Fibroblast of skin of right quadriceps (primary cell): ENCODE data around the gene CNTN2.
A peak's percentile ranks its signal among the peaks of the same experiment; 100 is the strongest.

Source experiments
- DNase-seq: peaks from one replicate; pipeline ENCODE4 v3.0.0-alpha.2; 2013

CNTN2 gene

GRCh38 chr1:205075642-205076155 lies 32.7 kb downstream of the CNTN2 start:
- no peak for DNase-seq

DNA sequence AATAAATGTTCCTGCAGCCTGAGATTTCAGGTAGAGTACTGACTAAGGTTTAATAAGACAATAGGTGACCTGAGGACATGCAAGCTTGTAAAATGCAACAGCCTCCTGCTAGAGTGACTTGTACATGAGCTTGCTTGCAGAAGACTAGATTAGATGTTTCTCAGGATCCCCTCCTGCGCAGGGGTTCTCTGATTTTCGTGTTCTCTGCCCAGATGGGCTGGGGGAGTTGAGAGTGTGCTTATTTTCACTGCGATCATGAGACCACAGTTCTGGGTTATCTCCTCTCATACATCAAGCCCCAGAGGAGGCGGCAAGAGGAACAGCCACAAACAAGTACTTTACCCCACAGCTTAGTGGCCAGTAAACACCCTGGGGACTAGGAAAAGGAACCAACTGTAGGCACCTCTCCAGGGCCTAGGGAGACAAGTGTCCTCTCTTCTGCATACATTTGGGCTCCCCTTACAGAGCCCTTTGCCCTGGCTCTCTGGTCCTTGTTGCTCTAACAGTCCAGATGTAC lies 33.3 kb downstream of the CNTN2 start:
- no peak for DNase-seq

GRCh38 chr1:205077158-205077933 lies 34.3 kb downstream of the CNTN2 start:
- no peak for DNase-seq

DNA sequence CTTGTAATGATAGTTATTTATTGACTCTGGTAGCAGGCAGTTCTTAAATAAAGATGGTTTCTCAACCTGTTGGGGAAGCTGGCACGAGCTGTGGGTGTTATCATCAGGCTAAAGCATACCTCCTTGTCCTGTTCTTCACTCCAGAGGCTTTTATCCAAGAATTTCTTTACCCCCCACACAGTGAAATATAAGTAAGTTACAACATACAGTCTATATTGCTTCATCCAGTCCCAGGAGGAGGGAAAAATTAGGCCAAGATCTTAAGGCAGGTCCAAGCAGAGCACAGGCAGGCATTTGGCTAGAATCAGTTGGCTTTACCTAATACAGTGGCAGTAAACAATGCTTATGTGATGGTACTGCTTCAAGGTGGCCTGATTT lies 34.9 kb downstream of the CNTN2 start:
- peak; percentile 34 for DNase-seq

GRCh38 chr1:205082431-205082830 lies 39.4 kb downstream of the CNTN2 start:
- no peak for DNase-seq

GRCh38 chr1:205084360-205084759 lies 41.3 kb downstream of the CNTN2 start, which contains the start of gene TMEM81:
TSS of gene TMEM81 (minus strand) at chr1:205084460. CDS start at chr1:205084320, 140 bp downstream.
- DNase-seq: no peak

DNA sequence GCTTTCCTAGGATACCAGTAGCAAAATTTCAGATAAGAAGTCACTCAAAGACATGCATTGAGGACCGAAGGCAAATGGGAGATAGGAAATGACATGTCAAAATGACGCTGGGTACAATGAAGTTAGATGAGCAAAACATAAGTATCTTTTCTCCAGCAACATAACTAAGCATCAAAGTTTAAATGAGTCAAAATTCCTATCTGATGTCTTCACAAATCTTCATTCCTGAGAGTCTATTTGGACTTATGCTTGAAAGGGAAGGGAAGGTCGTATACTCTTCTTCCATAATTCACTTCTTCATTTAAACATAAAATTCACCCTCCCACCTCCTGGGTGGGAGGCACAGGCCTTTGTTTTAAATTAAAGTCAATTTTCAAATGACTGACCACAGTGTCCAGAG lies 45.3 kb downstream of the CNTN2 start:
- peak; percentile 20 for DNase-seq

DNA sequence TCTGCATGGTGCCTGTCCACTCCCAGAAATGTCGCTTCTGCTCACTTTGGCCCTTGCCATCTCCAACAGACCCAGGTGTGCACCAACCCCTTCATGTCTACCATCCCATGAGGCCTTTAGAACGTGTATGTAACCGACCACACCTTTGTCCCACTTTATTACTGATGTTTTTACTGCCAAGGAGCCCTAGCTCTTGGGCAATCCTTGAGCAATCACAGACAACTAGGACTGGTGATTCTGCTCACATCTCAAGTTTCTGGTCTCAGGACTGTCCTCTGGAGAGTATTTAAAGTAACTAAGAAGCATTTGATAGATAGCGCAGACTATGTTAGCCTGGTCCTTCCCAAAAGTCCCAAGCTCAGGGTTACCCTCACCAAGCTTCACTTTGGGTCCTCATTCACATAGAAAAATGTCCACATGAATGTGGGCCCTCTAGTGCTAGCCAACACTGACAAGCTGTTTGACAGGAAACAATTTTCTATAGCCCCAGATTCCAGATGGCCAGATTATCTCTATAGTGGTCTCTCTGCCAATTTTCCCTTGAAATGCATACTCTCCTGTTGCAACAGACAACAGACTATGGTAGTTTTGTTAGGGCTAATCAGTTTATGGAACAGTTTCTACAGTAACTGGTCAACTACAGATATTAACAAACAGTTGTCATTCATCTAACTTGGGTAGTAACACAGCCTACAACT lies 48.2 kb downstream of the CNTN2 start:
- no peak for DNase-seq

DNA sequence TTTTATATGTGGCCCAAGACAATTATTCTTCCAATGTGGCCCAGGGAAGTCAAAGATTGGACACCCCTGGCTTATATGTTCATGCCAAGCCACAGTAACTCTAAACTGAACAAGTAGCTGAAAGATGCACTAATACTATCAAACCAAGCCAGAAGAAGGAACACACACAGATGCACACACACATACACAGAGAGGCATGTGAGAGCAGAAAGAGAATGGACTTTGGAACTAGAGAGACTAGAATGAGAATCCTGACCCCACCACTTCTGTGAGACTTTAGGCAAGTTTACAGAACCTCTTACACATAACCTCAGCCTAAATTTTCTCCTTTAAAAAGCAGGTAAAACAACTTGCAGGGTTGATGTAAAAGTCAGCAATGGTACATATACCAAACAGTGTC lies 52.4 kb downstream of the CNTN2 start:
- no peak for DNase-seq

DNA sequence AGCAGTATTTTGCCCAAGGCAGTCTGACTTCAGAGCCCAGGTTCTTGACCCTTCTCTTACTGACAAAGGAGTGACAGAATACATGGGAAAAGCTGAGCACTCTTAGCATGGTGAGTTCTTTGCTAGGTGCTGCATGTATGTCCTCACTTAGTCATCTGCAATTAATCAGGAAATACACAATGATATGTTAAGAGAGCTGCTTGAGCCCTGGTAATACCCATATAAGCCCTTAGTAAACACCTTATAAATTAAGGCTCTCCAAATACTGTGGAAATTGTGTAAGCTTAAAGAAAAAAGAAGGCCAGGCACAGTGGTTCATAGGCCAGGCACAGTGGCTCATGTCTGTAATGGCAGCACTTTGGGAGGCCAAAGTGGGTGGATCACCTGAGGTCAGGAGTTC lies 55.2 kb downstream of the CNTN2 start:
- DNase-seq: no peak

- no peak for DNase-seq
Measured at GRCh38 chr1:205102404-205102803, 59.4 kb downstream of the CNTN2 start.

GRCh38 chr1:205107327-205107726 lies 64.3 kb downstream of the CNTN2 start:
- DNase-seq: no peak

GRCh38 chr1:205108464-205108863 lies 65.5 kb downstream of the CNTN2 start:
- DNase-seq: no peak

DNA sequence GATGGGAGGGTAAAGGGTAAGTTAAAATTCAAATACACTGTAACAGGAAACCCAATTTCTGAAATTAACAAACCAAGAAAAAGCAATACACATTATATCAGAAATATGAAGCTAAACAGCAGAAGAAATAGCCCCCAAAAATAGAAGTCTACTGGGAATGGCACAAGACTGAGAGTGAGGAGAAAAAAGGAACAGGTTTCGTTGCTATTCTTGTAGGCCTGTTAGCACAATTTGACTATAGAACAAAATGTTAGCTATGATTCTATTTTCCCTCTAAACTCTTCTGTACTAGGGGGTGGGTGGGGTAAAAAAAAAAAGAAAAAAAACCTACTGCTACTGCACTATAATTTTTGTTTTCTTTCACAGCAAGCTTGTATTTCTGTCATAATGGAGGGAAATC lies 66.3 kb downstream of the CNTN2 start:
- DNase-seq: no peak

DNA sequence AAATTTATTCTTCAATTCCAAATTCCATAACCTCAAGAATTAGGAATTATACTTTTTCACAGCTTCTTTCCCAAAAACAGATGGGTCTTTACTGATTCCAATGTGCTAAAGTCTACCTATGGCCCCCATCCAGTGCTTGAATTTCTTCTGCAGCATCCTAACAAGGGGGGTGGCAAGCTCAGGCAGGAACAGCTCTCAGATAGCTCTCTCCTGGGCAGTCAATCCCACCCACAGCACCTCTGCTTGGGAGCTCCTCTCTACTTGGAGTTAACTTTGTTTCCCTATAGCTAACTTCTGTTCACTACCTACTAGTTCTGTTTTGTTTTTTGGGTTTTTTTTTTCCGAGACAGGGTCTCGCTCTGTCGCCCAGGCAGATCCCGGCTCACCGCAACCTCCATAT lies 66.7 kb downstream of the CNTN2 start:
- DNase-seq: no peak

- no peak for DNase-seq
Measured at GRCh38 chr1:205111354-205111753, 68.3 kb downstream of the CNTN2 start.

DNA sequence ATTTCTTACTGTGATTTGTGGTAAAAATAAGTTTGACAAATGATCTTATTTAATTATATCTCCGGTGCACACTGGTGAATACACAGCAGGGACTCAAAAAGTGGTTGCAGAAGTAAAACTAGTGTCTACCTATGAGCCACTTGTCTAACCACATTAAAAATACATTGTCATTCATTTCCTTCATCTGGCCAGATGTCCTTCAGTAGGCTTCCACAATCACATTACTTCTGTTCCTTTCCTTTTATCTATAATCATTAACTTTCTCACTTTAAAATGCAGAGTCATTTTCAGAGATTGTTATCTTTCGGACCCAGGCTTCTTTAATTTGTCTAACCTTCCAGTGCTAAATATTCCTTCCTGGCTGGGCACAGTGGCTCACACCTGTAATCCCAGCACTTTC lies 75.7 kb downstream of the CNTN2 start:
- DNase-seq: no peak

- DNase-seq: peak; percentile 98
Measured at GRCh38 chr1:205121660-205122488, 78.9 kb downstream of the CNTN2 start, which contains the start of gene RBBP5. TSS of gene RBBP5 (minus strand) at chr1:205121978. CDS start at chr1:205121873, 105 bp downstream.

GRCh38 chr1:205122489-205122882 lies 79.5 kb downstream of the CNTN2 start:
- no peak for DNase-seq

DNA sequence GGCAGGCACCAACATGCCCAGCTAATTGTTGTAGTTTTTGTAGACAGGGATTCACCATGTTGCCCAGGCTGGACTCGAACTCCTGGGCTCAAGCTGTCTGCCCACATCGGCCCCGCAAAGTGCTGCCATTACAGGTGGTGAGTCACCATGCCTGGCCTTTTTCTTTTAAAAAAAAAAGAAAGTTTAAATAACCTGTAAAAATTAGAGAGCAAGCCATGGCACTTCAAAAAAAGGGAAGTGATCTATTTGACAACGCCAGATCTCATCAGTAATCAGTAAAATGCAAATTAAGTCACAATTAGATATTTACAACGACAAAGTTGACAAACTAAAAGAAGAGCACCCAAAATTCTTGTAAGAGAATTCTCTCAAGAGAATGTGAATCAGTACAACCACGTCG lies 81.7 kb downstream of the CNTN2 start:
- no peak for DNase-seq

- DNase-seq: no peak
Measured at GRCh38 chr1:205127646-205128045, 84.6 kb downstream of the CNTN2 start.
